Activated CD4-positive, alpha-beta T cell treated with anti-CD3 and anti-CD28 coated beads for 36 hours (primary cell): Measurements from ENCODE around the gene VWA3A. TPM values are rescaled to one million over a fixed set of nuclear protein-coding genes. Genes with fewer than 3 reads are reported as not detected.
"Not testable (repeated sequence)": the region's sequence is repeated elsewhere in the genome, so short reads cannot be mapped to it uniquely, and the experiment has no call there.

ENCODE experiments used
- ATAC-seq: fragments of 200-7000 bp; cut with Tn5 transposase; one replicate; pipeline ENCODE4 v1.10.0; 2021; ENCODE audit warnings: mild to moderate bottlenecking, moderate library complexity
- CTCF ChIA-PET: fragments of 350-600 bp; sonication (Branson Sonifier 250); formaldehyde crosslinking; loops from one replicate; lab custom pipeline; 2021; ENCODE audit warnings: antibody characterized with exemption; lab: Charles Lee
- POLR2A ChIA-PET: fragments of 350-600 bp; sonication (Branson Sonifier 250); formaldehyde crosslinking; loops from one replicate; lab custom pipeline; 2021; ENCODE audit warnings: antibody characterized with exemption, inconsistent platforms; lab: Charles Lee
- DNase-seq: peaks from one replicate; pipeline ENCODE4 v3.0.0-alpha.2; 2020
- H3K27ac Mint-ChIP-seq: one replicate; pipeline ENCODE4 v1.8.0; 2021; ENCODE audit warnings: mixed read lengths
- H3K27me3 Mint-ChIP-seq: one replicate; pipeline ENCODE4 v1.8.0; 2021; ENCODE audit warnings: mixed read lengths
- H3K36me3 Mint-ChIP-seq: one replicate; pipeline ENCODE4 v1.8.0; 2021; ENCODE audit warnings: low read depth, mixed read lengths
- H3K4me1 Mint-ChIP-seq: one replicate; pipeline ENCODE4 v1.8.0; 2021; ENCODE audit warnings: mixed read lengths
- H3K4me3 Mint-ChIP-seq: one replicate; pipeline ENCODE4 v1.8.0; 2021; ENCODE audit warnings: mild to moderate bottlenecking, moderate library complexity, mixed read lengths
- H3K9me3 Mint-ChIP-seq: one replicate; pipeline ENCODE4 v1.8.0; 2021; ENCODE audit warnings: low read depth, mixed read lengths
- intact Hi-C, 2 experiments: fragments of 100-400 bp; cut with DNase I in 1 of 2; cut with micrococcal nuclease in 1 of 2; formaldehyde crosslinking; loops; one replicate each; pipeline versions ENCODE4 v1.14.2 to v1.15.1; 2022 to 2024; cut with DNase I, micrococcal nuclease
- total RNA-seq, 2 experiments: library from RNA; stranded (reverse); gene quantifications; one replicate each; pipeline ENCODE4 v1.2.3, GENCODE V29; 2021

The VWA3A gene
- total RNA-seq, 2 experiments from 2014 or later: 0.18 TPM; not detected in 1

DNA sequence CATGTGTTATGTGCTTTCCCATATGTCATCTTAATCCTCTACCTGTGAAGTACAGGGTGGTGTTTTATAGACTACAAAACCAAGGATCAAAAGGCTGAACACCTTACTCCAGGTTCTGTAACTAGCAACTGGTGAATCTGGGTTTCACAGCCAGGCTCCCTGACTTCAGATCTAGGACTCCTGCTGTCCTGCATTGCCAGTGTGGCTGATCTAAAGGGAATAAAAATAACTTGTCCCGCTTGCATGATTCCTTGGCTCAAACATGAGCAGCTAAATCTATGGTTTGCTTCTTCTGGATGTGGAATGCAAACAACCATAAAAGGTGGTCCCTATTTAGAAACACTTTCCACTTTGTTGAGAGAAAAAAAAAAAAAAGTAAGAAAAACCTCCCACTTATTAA is 3.7 kb upstream of the VWA3A start:
- Mint-ChIP-seq H3K9me3 (no peaks in the 10 kb centered on the region), H3K27me3 (no peaks in the 10 kb centered on the region), H3K4me3 (no peak overlapping the region), H3K4me1 (no peaks in the 10 kb centered on the region), H3K36me3 (peaks cover 6% of the 10 kb centered on the region), H3K27ac (no peak overlapping the region)
- intact Hi-C loops: no loop called here
- DNase-seq (no peak), ATAC-seq (no peak)
- POLR2A ChIA-PET: no interaction called here
- CTCF ChIA-PET: interaction anchor here (0.8 to 3.3 kb wide), 2 partner anchors 10 to 32 kb away, joined by 4 to 39 read pairs; no protein-coding TSS in a partner anchor

DNA sequence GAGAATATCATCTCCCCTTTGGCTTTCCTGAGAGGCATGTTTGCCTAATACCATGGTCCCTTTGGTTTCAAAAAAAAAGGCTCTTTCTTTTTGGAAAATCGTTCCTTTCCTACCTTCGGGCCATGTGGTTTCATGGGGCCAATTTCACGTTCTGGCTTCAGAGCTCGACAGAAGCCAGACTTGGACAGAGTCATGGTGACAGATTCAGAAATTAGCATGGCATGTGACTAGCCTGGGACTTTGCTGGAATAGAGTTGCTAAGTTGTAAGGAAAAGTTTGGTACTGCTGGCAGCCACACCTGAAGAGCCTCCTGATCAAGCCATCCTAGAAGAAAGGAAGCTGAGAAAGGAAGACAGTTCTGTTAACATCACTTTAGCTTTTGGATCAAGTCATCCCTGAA is 2.4 kb upstream of the VWA3A start:
- intact Hi-C loops: no loop called here
- Mint-ChIP-seq H3K4me1 (no peaks in the 10 kb centered on the region), H3K27me3 (peaks cover 1% of the 10 kb centered on the region)

DNA sequence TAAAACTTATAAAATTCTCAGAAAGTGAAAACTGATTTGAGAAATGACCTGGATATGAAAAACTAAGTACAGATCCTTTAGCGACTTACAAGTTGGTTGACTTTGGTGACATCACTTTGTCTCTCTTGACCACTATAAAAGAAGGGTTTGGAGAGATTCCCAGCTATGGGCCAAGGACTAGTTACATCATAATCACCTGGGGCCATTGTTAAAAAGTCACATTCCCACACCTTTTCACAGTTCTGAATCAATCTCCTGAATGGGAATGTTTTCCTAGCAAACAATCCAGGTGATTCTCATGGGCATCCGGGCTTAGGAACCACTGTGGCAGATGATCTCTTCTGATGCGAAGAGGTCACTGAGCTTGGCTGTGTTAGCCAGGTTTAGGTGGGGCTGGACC is 620 bp upstream of the VWA3A start:
- Mint-ChIP-seq H3K27me3 (peaks cover 3% of the 10 kb centered on the region), H3K36me3 (no peaks in the 10 kb centered on the region), H3K4me1 (no peaks in the 10 kb centered on the region), H3K4me3 (no peak overlapping the region), H3K9me3 (no peaks in the 10 kb centered on the region), H3K27ac (no peak overlapping the region)
- ChIA-PET POLR2A (no interaction called here), CTCF (interaction anchor here (1.4 to 2.2 kb wide), 2 partner anchors 14 to 83 kb away, joined by 3 to 13 read pairs; no protein-coding TSS in a partner anchor)
- intact Hi-C loops: no loop called here
- DNase-seq (no peak), ATAC-seq (no peak)

More for the DNA sequence above, 2.4 kb upstream of the VWA3A start:
- ATAC-seq (no peak), DNase-seq (no peak)
- Mint-ChIP-seq H3K27ac (no peak overlapping the region), H3K4me3 (no peak overlapping the region), H3K36me3 (peaks cover 6% of the 10 kb centered on the region), H3K9me3 (no peaks in the 10 kb centered on the region)
- POLR2A ChIA-PET: no interaction called here
- CTCF ChIA-PET: interaction anchor here (0.6 to 3.3 kb wide), 6 partner anchors 9 to 29 kb away, joined by 3 to 39 read pairs (median 4); no protein-coding TSS in a partner anchor

DNA sequence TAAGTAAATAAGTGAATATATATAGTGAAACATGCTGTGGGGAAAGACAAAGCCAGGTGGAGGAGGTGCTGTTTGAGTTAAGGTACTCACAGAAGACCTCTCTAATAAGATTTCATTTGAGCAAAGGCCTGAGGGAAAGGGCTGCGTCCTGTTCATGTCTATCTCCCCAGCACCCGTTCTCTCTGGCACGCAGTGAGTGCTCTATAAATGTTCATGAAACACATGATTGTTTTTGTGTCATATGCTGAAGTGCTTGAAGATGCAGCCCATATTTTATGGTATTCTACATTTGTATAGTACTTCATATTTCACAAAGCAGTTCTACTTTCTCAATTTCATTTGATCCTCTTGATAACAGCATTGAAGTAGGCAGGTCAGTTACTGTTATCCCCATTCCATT is 990 bp downstream of the VWA3A start:
- no peaks in the 10 kb centered on the region for H3K9me3 Mint-ChIP-seq
- ATAC-seq (no peak), DNase-seq (no peak)
- intact Hi-C loops: no loop called here
- H3K4me1 Mint-ChIP-seq: no peaks in the 10 kb centered on the region
- H3K36me3 Mint-ChIP-seq: no peaks in the 10 kb centered on the region
- H3K27me3 Mint-ChIP-seq: peaks cover 6% of the 10 kb centered on the region
- ChIA-PET CTCF (interaction anchor here (0.7 to 2.2 kb wide), 3 partner anchors 15 to 84 kb away, joined by 3 to 13 read pairs (median 3); no protein-coding TSS in a partner anchor), POLR2A (no interaction called here)
- H3K4me3 Mint-ChIP-seq: no peak overlapping the region
- no peak overlapping the region for H3K27ac Mint-ChIP-seq

DNA sequence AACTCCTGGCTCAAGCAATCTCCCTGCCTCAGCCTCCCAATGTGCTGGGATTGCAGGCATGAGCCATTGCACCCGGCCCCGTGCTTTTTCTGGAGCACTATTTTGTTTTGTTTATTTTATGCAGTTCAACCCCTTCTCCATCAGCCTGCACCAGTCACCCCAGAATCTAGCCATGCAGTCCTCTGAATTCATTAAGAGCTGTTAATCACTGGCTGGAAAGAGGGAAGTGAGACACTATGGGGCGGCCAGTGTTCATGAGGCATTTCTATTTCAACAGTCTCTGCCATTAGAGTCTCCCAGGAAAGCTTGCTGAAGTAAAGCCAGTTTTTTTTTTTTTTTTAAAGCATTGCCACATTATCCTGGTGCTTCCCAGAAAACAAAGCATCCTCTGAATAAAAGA is 1.7 kb downstream of the VWA3A start:
- ATAC-seq: no peak
- Mint-ChIP-seq H3K9me3 (no peaks in the 10 kb centered on the region), H3K27me3 (peaks cover 6% of the 10 kb centered on the region), H3K27ac (no peak overlapping the region), H3K4me3 (no peak overlapping the region), H3K36me3 (no peaks in the 10 kb centered on the region), H3K4me1 (no peaks in the 10 kb centered on the region)
- ChIA-PET POLR2A (no interaction called here), CTCF (interaction anchor here (1.0 to 2.2 kb wide), 2 partner anchors 16 to 23 kb away, joined by 3 to 8 read pairs; no protein-coding TSS in a partner anchor)
- intact Hi-C loops: no loop called here
- DNase-seq: no peak

DNA sequence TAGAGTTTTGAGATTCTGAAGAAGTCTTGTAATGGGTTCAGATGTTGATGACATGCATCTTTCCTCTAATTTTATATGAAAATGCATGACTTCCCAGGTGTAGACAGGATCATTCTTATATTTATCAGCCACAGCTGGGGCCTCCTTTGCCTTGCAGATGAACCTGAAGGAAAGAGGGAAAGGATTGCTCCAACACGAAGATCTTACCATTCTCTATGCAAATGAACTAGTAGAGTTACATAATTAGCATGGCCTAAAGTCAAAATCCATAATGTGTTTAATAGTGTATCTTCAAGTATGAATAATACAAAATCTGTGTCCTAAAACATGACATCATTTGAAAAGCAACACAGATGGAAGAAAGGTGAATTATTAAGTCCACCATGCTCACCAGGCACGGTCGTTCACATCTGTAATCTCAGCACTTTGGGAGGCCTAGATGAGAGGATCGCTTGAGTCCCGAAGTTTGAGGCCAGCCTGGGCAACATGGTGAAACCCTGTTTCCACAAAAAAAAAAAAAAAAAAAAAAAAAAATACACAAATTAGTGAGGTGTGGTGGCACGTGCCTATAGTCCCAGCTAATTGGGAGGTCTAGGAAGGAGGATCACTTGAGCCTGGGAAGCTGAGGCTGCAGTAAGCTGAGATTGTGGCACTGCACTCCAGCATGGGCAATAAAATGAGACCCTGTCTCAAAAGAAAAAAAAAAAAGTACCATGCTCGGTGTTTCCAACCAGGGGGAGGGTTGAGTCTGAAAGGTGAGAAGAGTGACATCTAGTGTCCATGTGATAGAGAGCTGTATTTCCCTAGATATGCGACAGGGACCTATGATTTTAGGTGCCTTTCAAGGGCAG is 6.3 kb downstream of the VWA3A start:
- peak; percentile 87 for ATAC-seq
- Mint-ChIP-seq H3K4me1 (no peaks in the 10 kb centered on the region), H3K27ac (no peak overlapping the region), H3K4me3 (no peak overlapping the region), H3K9me3 (no peaks in the 10 kb centered on the region), H3K36me3 (no peaks in the 10 kb centered on the region), H3K27me3 (peaks cover 6% of the 10 kb centered on the region)
- ChIA-PET POLR2A (interaction anchor here (0.6 kb wide), 1 partner anchor 91 kb away, joined by 5 read pairs; no protein-coding TSS in a partner anchor), CTCF (interaction anchor here (0.6 to 5.4 kb wide), 23 partner anchors 8 to 639 kb away, joined by 3 to 38 read pairs (median 4); partner anchors contain the start of genes MOSMO and PDZD9)
- DNase-seq: peak; percentile 13
- intact Hi-C loops: loop anchor here (1.0 to 2.0 kb wide), 5 partner anchors 90 to 198 kb away; partner anchors contain the start of genes PDZD9 (in 2 of the 2) and POLR3E (in 1 of the 2)

DNA sequence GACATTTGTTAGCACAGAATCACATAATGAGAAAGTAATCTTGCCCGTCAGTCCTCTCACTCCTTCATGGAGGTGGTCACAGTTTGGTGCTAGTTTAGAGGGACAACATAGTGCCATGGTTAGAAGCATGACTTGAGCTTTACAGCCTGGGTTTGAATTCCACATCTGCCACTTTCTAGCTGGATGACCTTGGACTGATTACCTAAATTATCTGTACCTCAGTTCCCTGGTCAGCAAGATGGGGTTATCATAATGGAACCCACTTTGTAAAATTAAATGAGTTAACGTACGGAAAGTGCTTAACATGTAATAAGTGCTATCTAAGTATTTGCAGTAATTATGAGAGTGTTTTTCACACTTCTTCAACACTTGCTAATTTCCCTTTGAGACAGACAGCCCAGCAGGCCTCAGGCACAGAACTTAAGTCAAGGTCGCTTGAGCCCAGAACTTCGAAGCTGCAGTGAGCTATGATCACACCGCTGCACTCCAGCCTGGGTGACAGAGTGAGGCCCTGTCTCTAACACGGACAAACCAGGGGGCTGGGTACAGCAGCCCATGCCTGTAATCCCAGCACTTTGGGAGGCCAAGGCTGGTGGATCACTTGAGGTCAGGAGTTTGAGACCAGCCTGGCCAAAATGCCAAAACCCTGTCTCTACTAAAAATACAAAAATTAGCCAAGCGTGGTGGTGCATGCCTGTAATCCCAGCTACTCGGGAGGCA is 7.1 kb downstream of the VWA3A start:
- CTCF ChIA-PET: interaction anchor here (0.6 to 5.4 kb wide), 23 partner anchors 9 to 638 kb away, joined by 3 to 38 read pairs (median 4); partner anchors contain the start of genes MOSMO and PDZD9
- Mint-ChIP-seq H3K27ac (no peak overlapping the region), H3K36me3 (no peaks in the 10 kb centered on the region), H3K4me3 (no peak overlapping the region), H3K27me3 (peaks cover 6% of the 10 kb centered on the region), H3K4me1 (no peaks in the 10 kb centered on the region), H3K9me3 (no peaks in the 10 kb centered on the region)
- POLR2A ChIA-PET: interaction anchor here (0.6 kb wide), 1 partner anchor 91 kb away, joined by 5 read pairs; no protein-coding TSS in a partner anchor
- intact Hi-C loops: loop anchor here (1.0 to 2.0 kb wide), 5 partner anchors 89 to 197 kb away; partner anchors contain the start of genes PDZD9 (in 2 of the 2) and POLR3E (in 1 of the 2)
- ATAC-seq: no peak
- no peak for DNase-seq

DNA sequence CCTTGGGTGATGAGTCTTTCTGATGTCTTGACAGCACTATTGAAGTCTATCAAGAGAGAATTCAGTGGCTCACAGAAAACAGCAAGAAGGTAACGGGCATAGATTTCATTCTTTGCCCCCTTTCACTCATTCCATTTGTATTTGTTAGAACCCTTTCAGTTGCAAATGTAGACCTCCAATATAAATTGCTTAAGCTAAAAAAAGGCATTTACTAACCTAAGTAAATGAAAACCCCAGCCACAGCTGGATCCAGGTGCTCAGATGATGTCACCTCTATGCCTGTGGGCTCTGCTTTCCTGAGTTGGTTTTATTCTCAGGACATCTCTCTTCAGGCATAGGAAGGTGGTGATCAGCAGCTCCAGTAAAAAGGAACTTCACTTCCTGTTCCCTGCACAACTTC is 11.1 kb downstream of the VWA3A start:
- no peaks in the 10 kb centered on the region for H3K4me1 Mint-ChIP-seq
- ChIA-PET POLR2A (no interaction called here), CTCF (interaction anchor here (0.6 to 1.2 kb wide), 3 partner anchors 10 to 26 kb away, joined by 3 to 4 read pairs (median 3); no protein-coding TSS in a partner anchor)
- DNase-seq (no peak), ATAC-seq (no peak)
- H3K27ac Mint-ChIP-seq: no peak overlapping the region
- H3K4me3 Mint-ChIP-seq: no peak overlapping the region
- no peaks in the 10 kb centered on the region for H3K9me3 Mint-ChIP-seq
- intact Hi-C loops: loop anchor here in 1 of 2 experiments (5.0 kb wide), 1 partner anchor 39 kb away; no protein-coding TSS in a partner anchor
- peaks cover 3% of the 10 kb centered on the region for H3K27me3 Mint-ChIP-seq
- no peaks in the 10 kb centered on the region for H3K36me3 Mint-ChIP-seq

DNA sequence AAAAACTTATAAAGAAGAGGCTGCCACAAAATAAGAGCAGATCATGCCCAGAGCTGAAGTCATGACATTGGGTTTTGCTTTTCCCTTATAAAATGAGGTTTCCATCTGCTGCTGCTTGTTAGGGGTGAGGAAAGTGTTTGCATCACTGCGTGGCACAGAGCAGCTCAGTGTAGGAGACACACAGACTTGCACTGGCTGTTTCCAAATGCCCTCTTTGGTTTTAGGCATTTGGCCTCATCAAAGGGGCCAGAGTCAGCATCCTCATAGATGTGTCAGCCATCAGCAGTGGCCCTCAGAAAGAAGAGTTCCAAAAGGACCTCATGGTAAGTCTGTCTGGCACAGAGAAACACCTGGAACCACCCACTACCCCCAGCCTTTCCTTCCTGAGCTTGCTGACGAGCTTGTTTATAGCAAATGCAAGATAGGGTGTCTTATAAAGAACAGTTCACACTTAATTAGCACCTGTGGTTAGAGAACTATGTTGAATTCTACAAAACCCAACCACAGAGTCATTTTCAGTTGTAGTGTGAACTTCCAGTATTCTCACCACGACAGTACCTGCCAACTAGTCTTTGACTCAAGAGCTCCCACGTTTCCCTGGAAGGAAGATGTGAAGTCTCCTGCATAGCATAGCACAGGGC is 17.0 kb downstream of the VWA3A start:
- Mint-ChIP-seq H3K27ac (no peak overlapping the region), H3K27me3 (peaks cover 5% of the 10 kb centered on the region), H3K4me1 (peaks cover 3% of the 10 kb centered on the region), H3K4me3 (no peak overlapping the region), H3K9me3 (no peaks in the 10 kb centered on the region), H3K36me3 (no peaks in the 10 kb centered on the region)
- ChIA-PET CTCF (interaction anchor here (0.8 to 1.7 kb wide), 3 partner anchors 10 to 79 kb away, joined by 3 to 5 read pairs (median 4); no protein-coding TSS in a partner anchor), POLR2A (no interaction called here)
- intact Hi-C loops: no loop called here
- DNase-seq: no peak
- ATAC-seq: no peak

DNA sequence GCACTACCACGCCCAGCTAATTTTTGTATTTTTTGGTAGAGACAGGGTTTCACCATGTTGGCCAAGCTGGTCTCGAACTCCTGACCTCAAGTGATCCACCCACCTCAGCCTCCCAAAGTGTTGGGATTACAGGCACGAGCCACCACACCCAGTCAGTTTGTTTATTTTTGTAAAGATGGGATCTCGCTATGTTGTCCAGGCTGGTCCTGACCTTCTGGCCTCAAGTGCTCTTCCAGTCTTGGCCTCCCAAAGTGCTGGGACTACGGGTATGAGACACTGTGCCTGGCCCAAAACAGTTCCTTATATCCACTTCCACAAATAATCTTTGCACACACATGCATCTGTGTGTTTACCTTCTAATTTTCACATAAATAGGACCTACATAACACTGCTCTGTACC is 19.3 kb downstream of the VWA3A start:
- H3K36me3 Mint-ChIP-seq, H3K9me3 Mint-ChIP-seq, H3K27me3 Mint-ChIP-seq, DNase-seq, intact Hi-C loops, CTCF ChIA-PET, ATAC-seq, POLR2A ChIA-PET, H3K4me1 Mint-ChIP-seq, H3K27ac Mint-ChIP-seq, H3K4me3 Mint-ChIP-seq: not testable (repeated sequence)
